GM12878 (cell line): ENCODE data around the gene TMEM238L.

ENCODE experiments used
- EZH2 ChIP-seq: IDR thresholded peaks from 2 replicates; pipeline ENCODE4 v1.6.1; 2012; ENCODE audit warnings: low read depth, mild to moderate bottlenecking, control low read depth, inconsistent platforms, low read length, borderline replicate concordance; ENCODE audit not compliant: control insufficient read depth
- FOXK2 ChIP-seq: fragments of 450-650 bp; IDR thresholded peaks from 2 replicates; pipeline ENCODE4 v1.6.1; 2017; ENCODE audit warnings: mild to moderate bottlenecking, moderate library complexity
- GABPA ChIP-seq: IDR thresholded peaks from 2 replicates; pipeline ENCODE4 v1.6.1; 2014; ENCODE audit warnings: antibody characterized with exemption, low read depth, mild to moderate bottlenecking, inconsistent platforms
- JUNB ChIP-seq: IDR thresholded peaks from 2 replicates; pipeline ENCODE4 v1.6.1; 2016; ENCODE audit warnings: antibody characterized with exemption, mild to moderate bottlenecking
- KDM1A ChIP-seq: fragments of 200-600 bp; sonication (generic); IDR thresholded peaks from 2 replicates; pipeline ENCODE4 v1.6.1; 2016; ENCODE audit warnings: borderline replicate concordance
- PAX8 ChIP-seq: fragments of 450-650 bp; IDR thresholded peaks from 2 replicates; pipeline ENCODE4 v1.6.1; 2017; ENCODE audit warnings: mild to moderate bottlenecking, moderate library complexity
- POLR2A ChIP-seq: IDR thresholded peaks from 2 replicates; pipeline ENCODE4 v1.6.1; 2011; ENCODE audit warnings: low read depth, mild to moderate bottlenecking, low read length
- RAD21 ChIP-seq: IDR thresholded peaks from 2 replicates; pipeline ENCODE4 v1.6.1; 2011; ENCODE audit warnings: mild to moderate bottlenecking, low read depth, low read length, moderate library complexity; ENCODE audit not compliant: insufficient read depth
- TAF1 ChIP-seq: IDR thresholded peaks from 2 replicates; pipeline ENCODE4 v1.6.1; 2011; ENCODE audit warnings: mild to moderate bottlenecking, low read depth, low read length, borderline replicate concordance
- TF ChIP-seq, protein P1 (sequence below), 3 experiments: IDR thresholded peaks in 2 of 3; conservative IDR thresholded peaks in 1 of 3; 2 replicates each; pipeline ENCODE4 v1.5.1; 2011; ENCODE audit warnings: low read depth in 3 of 3, low read length in 3 of 3, mild to moderate bottlenecking in 3 of 3, control low read depth in 2 of 3, moderate library complexity in 2 of 3, inconsistent platforms in 1 of 3, mixed read lengths in 1 of 3; ENCODE audit not compliant: control insufficient read depth in 2 of 3, insufficient read depth in 1 of 3; ENCODE audit errors: extremely low read depth in 1 of 3
- TF ChIP-seq, protein P2 (sequence below): IDR thresholded peaks from 2 replicates; pipeline ENCODE4 v1.6.1; 2012; ENCODE audit warnings: mild to moderate bottlenecking, low read depth, low read length
- TF ChIP-seq, protein P3 (sequence below): IDR thresholded peaks from 2 replicates; pipeline ENCODE4 v1.6.1; 2011; ENCODE audit warnings: borderline replicate concordance, low read depth, mild to moderate bottlenecking, moderate library complexity, low read length; ENCODE audit not compliant: insufficient read depth, poor library complexity, severe bottlenecking
- TF ChIP-seq, protein P4 (sequence below): IDR thresholded peaks from 2 replicates; pipeline ENCODE4 v1.6.1; 2012; ENCODE audit warnings: low read length, inconsistent platforms
- TF ChIP-seq, protein P5 (sequence below): fragments of 450-650 bp; IDR thresholded peaks from 2 replicates; pipeline ENCODE4 v1.6.1; 2018; ENCODE audit warnings: mild to moderate bottlenecking, low read depth, moderate library complexity; ENCODE audit not compliant: partially characterized antibody

DNA sequence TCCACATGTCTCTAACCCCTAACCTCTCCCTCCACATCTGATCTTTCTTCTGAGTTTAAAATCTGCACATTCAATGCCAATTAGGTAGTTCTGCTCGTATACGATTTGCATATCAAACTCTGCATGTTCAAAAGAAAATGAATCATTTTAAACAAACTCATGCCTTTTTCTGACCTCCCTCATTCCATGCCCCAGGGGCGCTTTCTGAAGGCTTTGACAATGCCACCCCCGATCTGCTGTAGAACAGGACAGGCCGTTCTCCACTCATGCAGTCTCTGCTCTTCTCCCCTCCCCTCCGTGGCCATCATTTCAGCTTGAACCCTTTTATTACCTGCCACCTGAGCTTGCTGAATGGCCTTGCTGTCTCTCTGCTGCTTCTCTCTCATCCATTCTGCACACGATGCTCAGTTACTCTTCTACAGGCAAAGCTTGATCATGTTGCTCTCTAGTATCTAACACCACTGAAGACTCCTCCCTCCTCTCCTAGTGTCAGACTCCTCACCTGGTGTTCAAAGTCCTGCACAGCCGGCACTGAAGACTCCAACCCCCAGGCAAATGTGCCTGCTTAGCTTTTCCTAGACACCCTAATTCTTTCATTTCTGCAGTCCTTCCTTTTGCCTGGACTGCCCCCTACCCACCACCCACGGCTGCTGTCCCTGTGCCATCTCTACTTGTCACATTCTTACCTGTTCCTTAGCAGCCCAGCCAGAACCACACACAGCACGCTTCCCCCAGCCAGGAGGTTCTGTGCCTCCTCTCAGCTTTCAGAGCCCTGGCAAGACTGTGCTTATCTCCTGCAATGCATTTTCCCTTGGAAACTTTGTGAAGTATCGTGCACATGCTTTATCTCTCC is 6.2 kb downstream of the TMEM238L start:
- TF ChIP-seq, protein P1, sequence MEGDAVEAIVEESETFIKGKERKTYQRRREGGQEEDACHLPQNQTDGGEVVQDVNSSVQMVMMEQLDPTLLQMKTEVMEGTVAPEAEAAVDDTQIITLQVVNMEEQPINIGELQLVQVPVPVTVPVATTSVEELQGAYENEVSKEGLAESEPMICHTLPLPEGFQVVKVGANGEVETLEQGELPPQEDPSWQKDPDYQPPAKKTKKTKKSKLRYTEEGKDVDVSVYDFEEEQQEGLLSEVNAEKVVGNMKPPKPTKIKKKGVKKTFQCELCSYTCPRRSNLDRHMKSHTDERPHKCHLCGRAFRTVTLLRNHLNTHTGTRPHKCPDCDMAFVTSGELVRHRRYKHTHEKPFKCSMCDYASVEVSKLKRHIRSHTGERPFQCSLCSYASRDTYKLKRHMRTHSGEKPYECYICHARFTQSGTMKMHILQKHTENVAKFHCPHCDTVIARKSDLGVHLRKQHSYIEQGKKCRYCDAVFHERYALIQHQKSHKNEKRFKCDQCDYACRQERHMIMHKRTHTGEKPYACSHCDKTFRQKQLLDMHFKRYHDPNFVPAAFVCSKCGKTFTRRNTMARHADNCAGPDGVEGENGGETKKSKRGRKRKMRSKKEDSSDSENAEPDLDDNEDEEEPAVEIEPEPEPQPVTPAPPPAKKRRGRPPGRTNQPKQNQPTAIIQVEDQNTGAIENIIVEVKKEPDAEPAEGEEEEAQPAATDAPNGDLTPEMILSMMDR (IDR thresholded peaks at IDR 0.05 in 2 of 3, conservative IDR thresholded peaks at IDR 0.05 in 1 of 3; ENCODE audit: control insufficient read depth in 2 of 3, extremely low read depth in 1 of 3, insufficient read depth in 1 of 3, low read depth in 3 of 3, low read length in 3 of 3) = no peak
- TF ChIP-seq POLR2A (no peak), GABPA (no peak), PAX8 (no peak), JUNB (no peak), RAD21 (no peak), FOXK2 (no peak), KDM1A (no peak), TAF1 (no peak), EZH2 (no peak)
- TF ChIP-seq, protein P2, sequence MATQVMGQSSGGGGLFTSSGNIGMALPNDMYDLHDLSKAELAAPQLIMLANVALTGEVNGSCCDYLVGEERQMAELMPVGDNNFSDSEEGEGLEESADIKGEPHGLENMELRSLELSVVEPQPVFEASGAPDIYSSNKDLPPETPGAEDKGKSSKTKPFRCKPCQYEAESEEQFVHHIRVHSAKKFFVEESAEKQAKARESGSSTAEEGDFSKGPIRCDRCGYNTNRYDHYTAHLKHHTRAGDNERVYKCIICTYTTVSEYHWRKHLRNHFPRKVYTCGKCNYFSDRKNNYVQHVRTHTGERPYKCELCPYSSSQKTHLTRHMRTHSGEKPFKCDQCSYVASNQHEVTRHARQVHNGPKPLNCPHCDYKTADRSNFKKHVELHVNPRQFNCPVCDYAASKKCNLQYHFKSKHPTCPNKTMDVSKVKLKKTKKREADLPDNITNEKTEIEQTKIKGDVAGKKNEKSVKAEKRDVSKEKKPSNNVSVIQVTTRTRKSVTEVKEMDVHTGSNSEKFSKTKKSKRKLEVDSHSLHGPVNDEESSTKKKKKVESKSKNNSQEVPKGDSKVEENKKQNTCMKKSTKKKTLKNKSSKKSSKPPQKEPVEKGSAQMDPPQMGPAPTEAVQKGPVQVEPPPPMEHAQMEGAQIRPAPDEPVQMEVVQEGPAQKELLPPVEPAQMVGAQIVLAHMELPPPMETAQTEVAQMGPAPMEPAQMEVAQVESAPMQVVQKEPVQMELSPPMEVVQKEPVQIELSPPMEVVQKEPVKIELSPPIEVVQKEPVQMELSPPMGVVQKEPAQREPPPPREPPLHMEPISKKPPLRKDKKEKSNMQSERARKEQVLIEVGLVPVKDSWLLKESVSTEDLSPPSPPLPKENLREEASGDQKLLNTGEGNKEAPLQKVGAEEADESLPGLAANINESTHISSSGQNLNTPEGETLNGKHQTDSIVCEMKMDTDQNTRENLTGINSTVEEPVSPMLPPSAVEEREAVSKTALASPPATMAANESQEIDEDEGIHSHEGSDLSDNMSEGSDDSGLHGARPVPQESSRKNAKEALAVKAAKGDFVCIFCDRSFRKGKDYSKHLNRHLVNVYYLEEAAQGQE = no peak
- TF ChIP-seq, protein P3, sequence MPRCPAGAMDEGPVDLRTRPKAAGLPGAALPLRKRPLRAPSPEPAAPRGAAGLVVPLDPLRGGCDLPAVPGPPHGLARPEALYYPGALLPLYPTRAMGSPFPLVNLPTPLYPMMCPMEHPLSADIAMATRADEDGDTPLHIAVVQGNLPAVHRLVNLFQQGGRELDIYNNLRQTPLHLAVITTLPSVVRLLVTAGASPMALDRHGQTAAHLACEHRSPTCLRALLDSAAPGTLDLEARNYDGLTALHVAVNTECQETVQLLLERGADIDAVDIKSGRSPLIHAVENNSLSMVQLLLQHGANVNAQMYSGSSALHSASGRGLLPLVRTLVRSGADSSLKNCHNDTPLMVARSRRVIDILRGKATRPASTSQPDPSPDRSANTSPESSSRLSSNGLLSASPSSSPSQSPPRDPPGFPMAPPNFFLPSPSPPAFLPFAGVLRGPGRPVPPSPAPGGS = no peak
- TF ChIP-seq, protein P4, sequence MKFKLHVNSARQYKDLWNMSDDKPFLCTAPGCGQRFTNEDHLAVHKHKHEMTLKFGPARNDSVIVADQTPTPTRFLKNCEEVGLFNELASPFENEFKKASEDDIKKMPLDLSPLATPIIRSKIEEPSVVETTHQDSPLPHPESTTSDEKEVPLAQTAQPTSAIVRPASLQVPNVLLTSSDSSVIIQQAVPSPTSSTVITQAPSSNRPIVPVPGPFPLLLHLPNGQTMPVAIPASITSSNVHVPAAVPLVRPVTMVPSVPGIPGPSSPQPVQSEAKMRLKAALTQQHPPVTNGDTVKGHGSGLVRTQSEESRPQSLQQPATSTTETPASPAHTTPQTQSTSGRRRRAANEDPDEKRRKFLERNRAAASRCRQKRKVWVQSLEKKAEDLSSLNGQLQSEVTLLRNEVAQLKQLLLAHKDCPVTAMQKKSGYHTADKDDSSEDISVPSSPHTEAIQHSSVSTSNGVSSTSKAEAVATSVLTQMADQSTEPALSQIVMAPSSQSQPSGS = no peak
- TF ChIP-seq, protein P5, sequence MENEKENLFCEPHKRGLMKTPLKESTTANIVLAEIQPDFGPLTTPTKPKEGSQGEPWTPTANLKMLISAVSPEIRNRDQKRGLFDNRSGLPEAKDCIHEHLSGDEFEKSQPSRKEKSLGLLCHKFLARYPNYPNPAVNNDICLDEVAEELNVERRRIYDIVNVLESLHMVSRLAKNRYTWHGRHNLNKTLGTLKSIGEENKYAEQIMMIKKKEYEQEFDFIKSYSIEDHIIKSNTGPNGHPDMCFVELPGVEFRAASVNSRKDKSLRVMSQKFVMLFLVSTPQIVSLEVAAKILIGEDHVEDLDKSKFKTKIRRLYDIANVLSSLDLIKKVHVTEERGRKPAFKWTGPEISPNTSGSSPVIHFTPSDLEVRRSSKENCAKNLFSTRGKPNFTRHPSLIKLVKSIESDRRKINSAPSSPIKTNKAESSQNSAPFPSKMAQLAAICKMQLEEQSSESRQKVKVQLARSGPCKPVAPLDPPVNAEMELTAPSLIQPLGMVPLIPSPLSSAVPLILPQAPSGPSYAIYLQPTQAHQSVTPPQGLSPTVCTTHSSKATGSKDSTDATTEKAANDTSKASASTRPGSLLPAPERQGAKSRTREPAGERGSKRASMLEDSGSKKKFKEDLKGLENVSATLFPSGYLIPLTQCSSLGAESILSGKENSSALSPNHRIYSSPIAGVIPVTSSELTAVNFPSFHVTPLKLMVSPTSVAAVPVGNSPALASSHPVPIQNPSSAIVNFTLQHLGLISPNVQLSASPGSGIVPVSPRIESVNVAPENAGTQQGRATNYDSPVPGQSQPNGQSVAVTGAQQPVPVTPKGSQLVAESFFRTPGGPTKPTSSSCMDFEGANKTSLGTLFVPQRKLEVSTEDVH = no peak
